HG03469 (cell line): Measurements from ENCODE around the gene NOP16.

Source experiments
- ATAC-seq: cut with Tn5 transposase; IDR thresholded peaks from one replicate; pipeline ENCODE4 v1.9.1; 2021; ENCODE audit warnings: mild to moderate bottlenecking, moderate library complexity, moderate number of reproducible peaks; ENCODE audit not compliant: unreplicated experiment

The NOP16 gene

DNA sequence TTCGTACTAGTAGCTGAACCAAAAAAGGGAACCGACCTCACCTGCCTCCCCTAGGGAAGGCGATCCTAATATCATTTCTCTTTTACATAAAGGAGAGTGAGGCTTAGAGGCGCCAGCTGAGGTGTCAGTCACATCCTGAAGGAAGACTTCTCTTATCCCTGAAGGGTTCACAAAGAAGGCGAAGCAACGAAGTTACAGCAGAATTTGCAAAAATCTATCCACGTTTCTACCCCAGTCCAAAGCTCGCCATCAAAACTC is 26.2 kb downstream of the NOP16 start:
- ATAC-seq, result peak; percentile 14

DNA sequence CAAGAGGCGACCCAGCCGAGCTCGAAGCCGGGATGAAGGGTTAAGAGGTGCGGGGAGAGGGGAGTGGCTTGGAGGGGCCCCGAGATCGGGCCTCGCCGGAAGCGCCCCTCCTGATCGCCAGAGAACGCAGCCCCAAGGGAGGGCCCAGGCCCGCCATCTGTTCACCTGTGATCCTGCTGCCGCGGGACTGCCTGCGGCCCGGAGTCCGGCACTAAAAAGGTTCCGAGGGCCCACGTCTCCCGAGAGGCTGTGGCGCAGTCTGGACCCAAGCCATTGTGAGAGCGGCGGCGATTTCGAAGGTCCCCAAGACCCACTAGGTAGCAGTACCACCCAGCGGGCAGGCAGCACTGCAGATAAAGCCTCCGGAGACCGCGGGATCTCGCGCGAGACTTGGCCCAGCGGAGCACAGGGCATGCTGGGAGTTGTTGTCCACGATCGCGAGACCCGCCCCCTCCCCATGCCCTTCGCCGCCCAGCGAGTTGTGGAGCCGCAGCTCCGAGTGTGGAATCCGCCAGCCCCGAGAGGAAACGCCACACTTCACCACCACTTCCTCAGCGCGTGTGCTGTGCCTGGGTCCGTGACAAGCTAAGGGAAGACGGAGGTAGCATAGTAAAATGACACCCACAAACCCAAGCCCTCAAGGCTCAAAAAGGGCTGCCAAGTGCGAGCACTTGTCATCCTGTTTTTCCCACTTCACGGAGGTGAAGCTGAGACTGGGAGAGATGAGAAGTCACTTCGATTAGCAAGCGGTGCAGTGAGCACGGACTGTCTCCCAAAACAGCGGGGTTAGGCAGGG is 26.8 kb downstream of the NOP16 start, which contains the start of gene KIAA1191:
KIAA1191 (minus strand) TSS at position 328 of the 796 bp plus-strand sequence. CDS start 2,256 bp downstream, outside the sequence.
- ATAC-seq, result peak; percentile 79

DNA sequence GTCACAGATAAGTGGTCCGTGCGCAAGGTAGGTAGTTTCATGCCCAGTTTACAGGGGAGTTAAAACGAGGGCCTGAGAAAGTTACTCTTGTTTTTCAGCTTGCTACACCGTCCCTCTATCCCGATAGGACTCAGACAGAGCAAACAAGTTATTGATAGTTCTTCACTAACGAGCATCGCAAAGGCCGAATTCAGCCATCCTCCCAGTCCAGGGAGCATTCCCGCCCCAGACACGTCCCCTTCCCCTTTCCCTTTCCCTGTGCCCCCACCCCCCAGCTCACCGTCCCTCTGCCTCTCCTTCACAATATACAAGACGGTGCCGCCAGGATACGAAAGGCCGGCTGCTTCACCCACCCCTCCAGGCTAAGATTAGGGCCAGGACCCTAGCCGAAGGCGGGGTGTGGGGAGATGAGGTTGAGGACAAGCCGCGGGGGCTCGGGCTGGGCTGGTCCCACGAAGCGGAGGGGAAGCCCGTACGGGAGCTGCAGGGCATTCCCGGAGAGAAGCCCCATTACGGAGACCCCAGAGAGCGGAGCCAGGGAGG is 27.4 kb downstream of the NOP16 start:
- no peak for ATAC-seq

DNA sequence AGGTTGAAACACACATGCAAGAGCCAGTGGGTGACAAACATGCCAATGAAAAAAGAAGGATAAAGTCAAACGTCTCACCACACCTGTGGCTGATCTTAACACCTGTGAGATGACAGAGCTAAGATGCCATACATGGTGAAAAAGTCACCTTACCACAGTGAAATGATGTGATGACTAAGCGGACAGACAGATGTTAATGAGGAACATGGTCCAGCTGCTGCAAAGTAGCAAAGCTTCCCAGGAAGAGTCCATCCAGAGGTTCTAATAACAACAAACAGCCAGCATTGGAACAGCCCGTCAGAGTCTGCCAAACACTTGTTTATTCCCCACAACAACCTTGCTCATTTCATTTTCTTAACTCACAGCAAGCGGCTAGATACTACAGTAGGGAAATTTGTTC is 28.7 kb downstream of the NOP16 start:
- no peak for ATAC-seq

DNA sequence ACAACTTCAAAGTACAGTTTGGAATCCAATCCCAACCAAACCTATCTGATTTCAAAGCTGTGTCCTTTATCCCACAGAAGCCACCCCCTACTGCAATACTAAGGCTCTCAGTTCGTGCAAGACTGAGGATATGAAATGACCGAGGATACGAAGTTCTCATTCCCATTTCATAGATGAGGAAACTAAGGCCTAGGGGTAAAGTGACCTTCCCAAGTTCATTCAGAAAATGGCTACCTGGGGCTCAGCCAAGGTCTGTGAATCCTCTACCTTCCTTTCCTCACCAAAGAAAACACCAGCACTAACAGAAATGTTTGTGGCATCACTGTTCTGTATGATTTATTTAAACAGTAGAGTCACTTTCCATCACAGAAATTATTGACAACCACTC is 32.2 kb downstream of the NOP16 start:
- ATAC-seq, result no peak

DNA sequence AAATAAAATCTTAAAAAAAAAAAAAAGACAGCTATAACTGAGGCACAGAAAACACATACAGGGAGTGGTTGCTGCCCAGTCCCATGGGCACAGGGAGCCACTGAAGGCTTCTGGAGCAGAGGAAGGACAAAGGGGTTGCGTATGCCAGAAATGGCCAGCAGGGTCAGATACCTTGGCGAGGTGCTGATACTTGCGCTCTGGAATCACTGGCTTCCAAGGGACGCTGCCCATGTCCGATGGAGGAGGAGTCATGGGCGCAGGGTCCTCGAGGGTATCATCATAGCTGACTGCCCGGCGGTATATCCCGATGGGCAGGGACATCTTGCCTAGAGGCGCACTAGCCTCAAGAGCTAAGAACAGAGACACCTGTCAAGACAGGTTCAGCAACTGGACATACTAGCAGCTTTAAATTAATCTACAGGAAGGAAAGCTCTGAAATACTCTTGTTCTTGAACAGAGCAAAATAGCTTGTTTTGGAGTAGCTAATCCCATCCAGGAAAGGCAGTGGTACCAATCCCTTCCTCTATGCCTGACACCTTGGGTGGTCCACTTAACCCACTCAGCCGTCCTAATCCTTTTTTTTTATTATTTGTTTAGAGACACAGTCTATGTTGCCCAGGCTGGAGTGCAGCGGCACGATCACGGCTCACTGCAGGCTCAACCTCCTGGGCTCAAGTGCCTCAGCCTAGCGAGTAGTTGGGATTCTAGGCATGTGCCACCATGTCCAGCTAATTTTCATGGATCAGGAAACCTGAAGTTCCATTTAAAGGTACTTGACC is 32.8 kb downstream of the NOP16 start:
- ATAC-seq, result no peak

DNA sequence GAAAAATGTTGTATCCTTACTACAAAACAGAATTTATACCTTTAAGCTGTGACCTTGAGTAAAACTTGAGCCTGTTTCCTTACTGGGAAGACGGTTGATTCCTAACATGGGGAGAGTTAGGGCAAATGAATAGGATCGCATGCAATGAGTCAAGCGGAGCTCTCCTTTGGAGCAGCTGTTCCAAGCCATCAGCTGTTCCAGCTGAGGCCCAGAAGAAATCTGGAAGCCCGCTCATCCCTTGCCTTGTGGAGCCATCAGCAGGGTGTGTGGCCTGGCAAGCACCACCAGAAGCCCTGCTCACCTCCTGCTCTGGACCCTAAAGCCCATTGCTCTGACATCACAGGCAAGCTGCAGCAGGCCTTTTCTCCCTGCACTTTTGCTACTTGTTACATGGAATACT is 34.9 kb downstream of the NOP16 start:
- no peak for ATAC-seq

DNA sequence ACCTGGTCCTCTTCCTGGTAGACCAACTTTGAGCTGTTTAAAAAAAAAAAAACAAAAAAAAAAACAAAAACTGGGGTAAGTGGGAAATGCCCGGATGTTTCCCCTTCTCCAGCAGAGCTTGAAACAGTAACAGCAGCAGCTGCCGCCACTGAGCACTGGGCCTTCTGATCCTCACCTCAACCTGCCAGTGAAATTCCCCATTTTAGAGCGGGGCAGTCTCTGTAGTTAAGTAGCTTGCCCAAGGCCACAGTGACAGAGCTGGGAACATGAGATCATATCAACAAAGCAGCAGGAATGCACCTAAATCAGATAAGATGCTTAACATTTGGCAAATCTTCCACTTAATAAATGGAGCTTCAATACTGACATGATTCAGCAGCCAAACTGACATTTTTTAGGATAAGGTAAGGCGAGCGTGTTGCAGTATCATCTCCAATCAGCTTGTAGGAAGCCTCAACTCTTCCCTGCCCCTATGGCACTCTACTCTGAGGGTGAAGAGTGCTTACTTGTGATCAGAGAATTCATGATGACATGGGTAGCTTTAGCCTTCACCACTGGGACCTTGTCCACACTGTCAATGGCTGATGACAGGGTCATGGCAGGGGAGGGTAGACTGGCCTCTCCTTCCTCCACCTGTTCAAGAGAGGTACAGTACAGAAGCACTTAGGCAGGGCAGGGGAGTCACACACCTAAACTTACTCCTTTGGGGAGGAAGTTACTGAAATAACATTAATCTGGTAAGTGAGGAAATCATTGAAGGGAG is 36.1 kb downstream of the NOP16 start:
- no peak for ATAC-seq

DNA sequence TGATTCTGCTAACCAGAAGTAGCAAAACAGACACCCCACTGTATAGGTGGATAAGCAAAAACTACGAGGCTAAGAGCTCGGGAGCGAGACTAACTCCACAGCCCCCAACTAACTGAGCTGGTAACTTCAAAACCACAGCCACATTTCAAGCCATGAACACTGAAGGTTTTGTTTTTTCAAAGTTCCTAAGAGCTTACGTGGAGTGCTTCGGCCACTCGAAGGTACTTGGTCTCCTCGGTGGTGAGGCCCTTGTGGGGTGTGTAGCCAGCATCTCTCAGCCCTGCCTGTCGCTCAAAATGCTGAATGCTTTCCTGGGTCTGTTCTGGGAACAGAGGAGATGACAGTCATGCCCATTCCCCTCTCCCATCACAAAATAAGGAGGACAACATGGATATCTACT is 38.0 kb downstream of the NOP16 start:
- no peak for ATAC-seq

DNA sequence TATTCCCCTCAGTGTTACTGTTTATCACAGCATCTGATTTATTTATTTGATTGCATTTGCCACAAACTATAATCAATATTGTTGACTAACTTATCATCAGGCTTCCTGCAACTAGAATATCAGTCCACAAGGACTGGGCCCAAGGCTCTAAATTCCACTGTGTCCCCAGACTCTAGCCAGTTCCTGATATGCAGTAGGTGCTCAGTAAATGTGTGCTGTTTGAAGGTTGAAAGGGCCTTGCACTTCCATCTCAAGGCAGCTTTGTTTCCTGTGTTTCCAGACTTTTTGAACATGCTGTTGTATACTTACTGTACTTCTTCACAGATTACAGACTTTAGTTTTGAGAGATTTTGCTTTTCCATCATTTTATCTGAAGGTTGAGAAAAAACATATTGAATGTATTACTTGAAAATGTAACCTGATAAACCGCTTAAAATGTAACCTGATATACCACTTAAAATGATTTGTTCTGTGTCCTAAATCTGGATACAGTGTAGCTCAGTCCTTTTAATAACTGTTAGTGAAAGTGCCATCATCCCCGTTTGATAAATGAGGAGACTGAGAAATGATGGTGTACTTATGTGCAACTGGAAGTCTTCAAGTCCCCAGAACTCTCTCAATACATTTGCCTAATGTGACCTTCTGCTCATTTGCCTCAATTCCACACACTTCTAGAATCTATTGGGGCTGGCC is 45.5 kb downstream of the NOP16 start:
- no peak for ATAC-seq

DNA sequence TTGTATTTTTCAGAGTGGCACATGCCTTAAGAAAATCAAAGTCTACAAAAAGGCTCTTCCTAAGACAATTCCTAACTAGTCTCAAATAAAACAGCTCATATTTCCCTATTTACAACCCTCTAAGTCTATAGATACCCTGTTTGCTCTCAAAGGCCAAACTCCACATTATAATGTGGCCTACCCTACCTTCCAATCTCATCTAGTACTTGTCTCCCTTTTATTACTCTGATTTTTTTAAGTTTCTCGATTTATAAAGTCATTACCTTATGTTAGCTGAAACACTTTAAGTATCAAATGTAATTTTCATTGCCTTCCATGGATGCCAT is 46.3 kb downstream of the NOP16 start:
- no peak for ATAC-seq

DNA sequence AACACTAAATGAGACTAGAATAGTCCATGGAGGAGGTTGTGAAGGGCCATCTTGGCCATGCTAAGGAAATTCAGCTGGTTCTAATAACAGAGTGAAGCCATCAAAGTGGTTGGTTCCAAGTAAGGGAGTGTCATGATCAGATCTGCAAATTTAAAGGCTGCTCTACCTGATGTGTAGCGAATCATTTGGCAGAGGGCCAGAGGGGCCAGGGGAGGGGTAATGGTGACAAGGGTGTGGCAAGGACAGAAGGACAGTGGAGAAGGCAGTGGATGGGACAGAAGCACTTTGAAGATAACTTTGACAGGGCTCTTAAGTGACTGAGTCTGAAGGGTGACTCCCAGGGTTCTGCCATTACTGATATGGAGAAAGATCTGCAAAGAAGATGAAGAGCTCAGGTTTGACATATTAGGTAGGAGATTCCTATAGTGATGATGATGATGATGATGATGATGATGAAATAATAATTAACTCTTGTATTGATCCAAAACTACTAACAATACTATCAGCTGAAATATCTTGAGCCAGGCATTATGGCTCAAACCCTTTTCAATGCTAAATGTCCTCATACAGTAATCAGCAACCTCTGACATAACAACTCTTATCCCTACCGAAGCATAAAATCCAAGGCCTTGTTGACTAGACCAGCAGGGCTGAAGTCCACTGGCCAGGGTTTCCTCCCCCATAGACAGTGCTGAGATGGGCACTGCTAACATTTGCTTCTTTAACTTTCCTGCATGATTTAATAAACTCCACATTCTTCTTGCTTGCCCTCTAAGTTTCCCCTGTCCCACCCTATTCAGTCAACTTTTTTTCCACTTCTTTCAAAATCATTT is 46.9 kb downstream of the NOP16 start:
- ATAC-seq, result no peak

DNA sequence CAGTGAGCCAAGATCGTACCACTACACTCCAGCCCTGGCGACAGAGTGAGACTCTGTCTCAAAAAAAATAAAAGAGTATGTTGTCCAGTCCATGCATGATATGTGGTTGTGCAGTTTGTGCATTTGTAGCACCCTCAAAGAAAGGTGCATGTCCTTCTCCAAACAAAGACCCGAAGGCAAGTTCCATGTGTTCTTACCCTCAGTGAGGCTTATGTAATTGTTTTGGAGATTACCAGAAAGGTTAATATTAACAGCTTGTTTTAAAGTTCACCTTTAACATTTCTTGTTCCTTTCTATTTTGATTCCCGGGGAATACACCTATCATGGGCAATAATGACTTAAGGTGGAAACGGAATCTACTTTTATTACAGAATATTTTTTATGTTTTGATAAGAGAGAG is 49.1 kb downstream of the NOP16 start:
- no peak for ATAC-seq

DNA sequence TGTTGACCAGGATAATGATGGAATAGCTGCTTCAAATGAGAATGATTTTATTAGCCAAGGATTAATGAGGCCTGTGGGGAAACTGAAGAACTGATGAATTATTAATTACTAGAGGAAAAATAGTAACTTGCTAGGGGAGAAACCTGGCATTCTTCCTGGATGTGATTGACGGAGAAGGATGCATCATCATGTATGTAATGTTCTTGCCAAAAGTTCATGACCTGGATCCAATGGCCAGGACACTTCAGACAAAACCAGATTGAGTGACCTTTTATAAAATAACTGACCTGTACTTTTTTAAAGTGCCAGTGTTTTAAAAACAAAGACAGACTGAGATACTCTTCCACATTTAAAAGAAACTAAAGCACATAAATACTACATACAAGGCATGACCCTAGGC is 50.5 kb downstream of the NOP16 start:
- ATAC-seq, result no peak

DNA sequence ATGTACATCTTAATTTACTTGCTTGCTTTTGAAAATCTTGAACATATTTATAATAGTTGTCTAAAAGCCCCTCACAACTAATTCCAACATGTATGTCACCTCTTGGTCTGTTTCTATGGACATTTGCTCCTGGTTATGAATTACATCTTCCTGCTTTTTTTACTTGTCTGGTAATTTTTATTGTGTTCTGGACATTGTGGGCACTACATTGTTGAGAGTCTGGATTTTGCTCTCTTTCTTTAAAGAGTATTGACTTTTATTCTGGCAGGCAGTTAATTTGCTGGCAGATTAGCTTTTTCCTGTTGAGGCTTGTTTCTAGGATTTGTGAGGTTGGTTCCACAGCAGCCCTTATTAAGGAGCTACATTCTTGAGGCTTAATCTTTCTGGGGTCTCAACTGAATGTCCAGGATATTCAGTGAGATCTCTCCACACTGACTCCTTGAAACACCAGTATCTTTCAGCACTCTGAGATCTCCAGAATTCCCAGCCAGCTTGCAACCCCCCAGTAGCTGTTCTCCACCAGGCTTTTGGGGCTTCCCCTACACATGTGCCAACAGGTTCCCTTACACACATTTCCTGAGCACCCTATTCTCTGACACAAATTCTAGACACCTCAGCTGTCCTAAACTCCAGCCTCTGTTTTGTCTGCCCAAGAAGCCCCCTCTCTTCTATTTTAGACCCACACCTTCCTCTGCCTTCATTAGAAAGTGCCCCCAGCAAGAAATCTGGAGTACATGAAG is 54.2 kb downstream of the NOP16 start:
- ATAC-seq, result no peak
